Endothelial cell of umbilical vein (primary cell): Measurements from ENCODE around the gene C1orf146.

ENCODE experiments used
- CTCF ChIP-seq, 2 donors: IDR thresholded peaks; 1 replicate in 1 of 2; 2 replicates in 1 of 2; pipeline ENCODE4 v1.5.1; 2011; ENCODE audit warnings: low read length in 2 of 2, mild to moderate bottlenecking in 2 of 2, moderate library complexity in 2 of 2, control low read depth in 1 of 2, inconsistent platforms in 1 of 2, low read depth in 1 of 2; ENCODE audit not compliant: insufficient read depth in 1 of 2; ENCODE audit errors: extremely low read depth in 1 of 2
- EZH2 ChIP-seq: IDR thresholded peaks from 2 replicates; pipeline ENCODE4 v1.6.1; 2012; ENCODE audit warnings: borderline replicate concordance, low read depth, mild to moderate bottlenecking, moderate library complexity, low read length, inconsistent platforms; ENCODE audit not compliant: severe bottlenecking
- FOS ChIP-seq: IDR thresholded peaks from 2 replicates; pipeline ENCODE4 v1.6.1; 2011; ENCODE audit warnings: mild to moderate bottlenecking, low read length, moderate library complexity, borderline replicate concordance; ENCODE audit not compliant: insufficient read depth
- GATA2 ChIP-seq: IDR thresholded peaks from 2 replicates; pipeline ENCODE4 v1.7.0; 2011; ENCODE audit warnings: low read depth, mild to moderate bottlenecking, moderate library complexity, mixed read lengths, low read length; ENCODE audit not compliant: insufficient read length, insufficient read depth
- MAX ChIP-seq: IDR thresholded peaks from 2 replicates; pipeline ENCODE4 v1.6.1; 2011; ENCODE audit not compliant: insufficient read depth, insufficient read length
- POLR2A ChIP-seq: IDR thresholded peaks from 2 replicates; pipeline ENCODE4 v1.6.1; 2012; ENCODE audit warnings: low read depth, mild to moderate bottlenecking, control low read depth, low read length
- POLR2AphosphoS5 ChIP-seq: IDR thresholded peaks from 2 replicates; pipeline ENCODE4 v1.6.1; 2012; ENCODE audit warnings: low read depth, mild to moderate bottlenecking, control low read depth, low read length, moderate library complexity; ENCODE audit not compliant: insufficient read depth

GRCh38 chr1:92273039-92273438 is 55.3 kb downstream of the C1orf146 start:
- TF ChIP-seq POLR2AphosphoS5 = no peak
- no peak for TF ChIP-seq CTCF (IDR thresholded peaks at IDR 0.05; ENCODE audit: extremely low read depth in 1 of 2, insufficient read depth in 1 of 2, low read depth in 1 of 2, low read length in 2 of 2)
- no peak for TF ChIP-seq POLR2A
- TF ChIP-seq GATA2 = no peak
- TF ChIP-seq MAX = no peak
- no peak for TF ChIP-seq EZH2
- no peak for TF ChIP-seq FOS
